Measurements from ENCODE around the gene PRRT3. TPM values are rescaled to one million over a fixed set of nuclear protein-coding genes. Genes with fewer than 3 reads are reported as not detected.

Gene PRRT3
- total RNA-seq, 2 experiments from 2014 or later: 1.4 to 4.3 TPM

- no peak overlapping the region; the same call in 1 of the 2 replicates for H3K4me2 ChIP-seq (ENCODE audit: low read length)
- ChIA-PET CTCF (ENCODE audit: unreplicated experiment) (no interaction called here), POLR2A (interaction anchor here (0.5 kb wide), 1 partner anchor 22 kb away, joined by 7 read pairs; no protein-coding TSS in a partner anchor)
- TF ChIP-seq CTCF (conservative IDR thresholded peaks at IDR 0.05; ENCODE audit: low read length) (no peak), EZH2phosphoT487 (IDR thresholded peaks at IDR 0.05; ENCODE audit: borderline replicate concordance, low read depth, low read length) (no peak)
- H3K79me2 ChIP-seq (ENCODE audit: insufficient read depth, low read depth, low read length): no peaks in the 10 kb centered on the region
- intact Hi-C loops (cut with micrococcal nuclease; ENCODE audit: unreplicated experiment): no loop called here
- H3K9me3 ChIP-seq (ENCODE audit: low read length): no peaks in the 10 kb centered on the region
- H4K20me1 ChIP-seq (ENCODE audit: insufficient read depth, low read length): no peaks in the 10 kb centered on the region
- DNase-seq (ENCODE audit: low spot score): no peak
- peaks cover 7% of the 10 kb centered on the region for H3K4me1 ChIP-seq (ENCODE audit: insufficient read depth, low read length, poor library complexity, severe bottlenecking)
- no TSS peak for BruUV-seq (replicated peaks)
- no peak overlapping the region for H2AFZ ChIP-seq (ENCODE audit: low read length)
- H3K36me3 ChIP-seq (ENCODE audit: insufficient read depth, low read length): no peaks in the 10 kb centered on the region
- H3K9me2 ChIP-seq (ENCODE audit: insufficient read depth, low read length): no peaks in the 10 kb centered on the region
- no peak overlapping the region for H3K4me3 ChIP-seq (ENCODE audit: low read depth, low read length, poor library complexity, severe bottlenecking)
- H3K27ac ChIP-seq (ENCODE audit: low read depth, low read length, poor library complexity, severe bottlenecking): no peak overlapping the region
Measured at GRCh38 chr3:9946112-9947024, 5.8 kb downstream of the PRRT3 start.

- no peak for DNase-seq (ENCODE audit: low spot score)
- Histone ChIP-seq H3K4me2 (ENCODE audit: low read length) (no peak overlapping the region), H3K4me3 (ENCODE audit: low read depth, low read length, poor library complexity, severe bottlenecking) (no peak overlapping the region), H3K27ac (ENCODE audit: low read depth, low read length, poor library complexity, severe bottlenecking) (no peak overlapping the region), H3K9me2 (ENCODE audit: insufficient read depth, low read length) (no peaks in the 10 kb centered on the region), H2AFZ (ENCODE audit: low read length) (no peak overlapping the region), H3K9me3 (ENCODE audit: low read length) (no peaks in the 10 kb centered on the region), H3K79me2 (ENCODE audit: insufficient read depth, low read depth, low read length) (no peaks in the 10 kb centered on the region), H3K36me3 (ENCODE audit: insufficient read depth, low read length) (peaks cover 6% of the 10 kb centered on the region), H3K4me1 (ENCODE audit: insufficient read depth, low read length, poor library complexity, severe bottlenecking) (no peaks in the 10 kb centered on the region), H4K20me1 (ENCODE audit: insufficient read depth, low read length) (no peaks in the 10 kb centered on the region)
- POLR2A ChIA-PET: no interaction called here
- TSS peak; percentile 43 for BruUV-seq (replicated peaks)
- CTCF ChIA-PET (ENCODE audit: unreplicated experiment): no interaction called here
- TF ChIP-seq EZH2phosphoT487 (IDR thresholded peaks at IDR 0.05; ENCODE audit: borderline replicate concordance, low read depth, low read length) (no peak), CTCF (conservative IDR thresholded peaks at IDR 0.05; ENCODE audit: low read length) (no peak)
- intact Hi-C loops (cut with micrococcal nuclease; ENCODE audit: unreplicated experiment): no loop called here
Measured at GRCh38 chr3:9945358-9945757, 6.8 kb downstream of the PRRT3 start.

GRCh38 chr3:9944271-9944670 is 7.9 kb downstream of the PRRT3 start:
- Histone ChIP-seq H3K36me3 (ENCODE audit: insufficient read depth, low read length) (peaks cover 6% of the 10 kb centered on the region), H3K79me2 (ENCODE audit: insufficient read depth, low read depth, low read length) (no peaks in the 10 kb centered on the region), H3K4me2 (ENCODE audit: low read length) (no peak overlapping the region), H3K9me3 (ENCODE audit: low read length) (no peaks in the 10 kb centered on the region), H3K4me1 (ENCODE audit: insufficient read depth, low read length, poor library complexity, severe bottlenecking) (no peaks in the 10 kb centered on the region), H4K20me1 (ENCODE audit: insufficient read depth, low read length) (no peaks in the 10 kb centered on the region), H3K9me2 (ENCODE audit: insufficient read depth, low read length) (no peaks in the 10 kb centered on the region), H3K4me3 (ENCODE audit: low read depth, low read length, poor library complexity, severe bottlenecking) (no peak overlapping the region), H2AFZ (ENCODE audit: low read length) (no peak overlapping the region), H3K27ac (ENCODE audit: low read depth, low read length, poor library complexity, severe bottlenecking) (no peak overlapping the region)
- no TSS peak for BruUV-seq (replicated peaks)
- ChIA-PET CTCF (ENCODE audit: unreplicated experiment) (no interaction called here), POLR2A (no interaction called here)
- no peak for TF ChIP-seq EZH2phosphoT487 (IDR thresholded peaks at IDR 0.05; ENCODE audit: borderline replicate concordance, low read depth, low read length)
- TF ChIP-seq CTCF (conservative IDR thresholded peaks at IDR 0.05; ENCODE audit: low read length): no peak
- no peak for DNase-seq (ENCODE audit: low spot score)
- intact Hi-C loops (cut with micrococcal nuclease; ENCODE audit: unreplicated experiment): no loop called here

Measured in OCI-LY7 (cell line).